ENCODE measurements around the gene LRRC56. TPM values are rescaled to one million over a fixed set of nuclear protein-coding genes. Genes with fewer than 3 reads are reported as not detected.

The LRRC56 gene
- polyA plus RNA-seq, 3 donors, result 0.09 to 0.68 TPM; not detected in 1

- Mint-ChIP-seq H3K36me3 (peaks cover 32 to 43% of the 10 kb centered on the region in 2 donors), H3K4me1 (peaks cover 34% of the 10 kb centered on the region), H3K27ac (peak overlapping the region in 2 of 7 donors; percentile 28 to 82), H3K9me3 (peaks cover 0 to 6% (median 1%) of the 10 kb centered on the region in 7 donors), H3K4me3 (no peak overlapping the region), H3K27me3 (ENCODE audit: low read depth in 3 of 3) (peaks cover 2 to 5% (median 3%) of the 10 kb centered on the region in 3 donors)
- no peak overlapping the region for H3K9ac ChIP-seq (ENCODE audit: insufficient read depth, low read length, poor library complexity, severe bottlenecking)
- H3K9me3 ChIP-seq (replicated peaks in 1 of 2; ENCODE audit: control insufficient read depth in 1 of 2, insufficient read depth in 1 of 2, low read length in 2 of 2), result peaks cover 0 to under 1% of the 10 kb centered on the region in 2 donors
- TF ChIP-seq CTCF (IDR thresholded peaks at IDR 0.05), result no peak
- peaks cover 2 to 5% of the 10 kb centered on the region in 2 donors for H3K27me3 ChIP-seq (ENCODE audit: control insufficient read depth in 2 of 2, insufficient read depth in 2 of 2, low read length in 2 of 2)
- H4K20me1 ChIP-seq (ENCODE audit: insufficient read depth, low read length), result peaks cover 77% of the 10 kb centered on the region
- DNase-seq, result no peak
- H3K36me3 ChIP-seq (replicated peaks in 1 of 2; ENCODE audit: control insufficient read depth in 1 of 2, insufficient read depth in 2 of 2, low read length in 2 of 2), result peaks cover 28 to 29% of the 10 kb centered on the region in 2 donors
- no peak overlapping the region for H3K4me2 ChIP-seq (replicated peaks; ENCODE audit: extremely low read depth, low read length, poor library complexity, severe bottlenecking)
- peaks cover 19 to 35% of the 10 kb centered on the region in 2 donors for H3K4me1 ChIP-seq (ENCODE audit: control insufficient read depth in 1 of 2, insufficient read depth in 2 of 2, low read length in 2 of 2)
- peaks cover 75% of the 10 kb centered on the region for H3K79me2 ChIP-seq (ENCODE audit: insufficient read depth, low read length)
- intact Hi-C loops (cut with micrococcal nuclease), result loop anchor here (5.0 kb wide), 2 partner anchors 32 to 73 kb away; partner anchors contain the start of gene RNH1 (in 1 of the 2)
- 91% methylated on average over 16 of the region's 20 CpGs for WGBS (ENCODE audit: insufficient coverage)
- H3K27ac ChIP-seq (ENCODE audit: low read depth in 1 of 2, low read length in 2 of 2), result peak overlapping the region in 1 of 2 donors; percentile 11
- no peak overlapping the region for H2AFZ ChIP-seq (ENCODE audit: insufficient read depth, low read depth, low read length, poor library complexity, severe bottlenecking)
- H3K4me3 ChIP-seq (replicated peaks in 1 of 3; ENCODE audit: low read depth in 2 of 3, low read length in 3 of 3), result no peak overlapping the region
Observed at GRCh38 chr11:579830-580601, 42.7 kb downstream of the LRRC56 start.

GRCh38 chr11:581342-581741 lies 44.0 kb downstream of the LRRC56 start:
- H4K20me1 ChIP-seq (ENCODE audit: insufficient read depth, low read length), result peaks cover 86% of the 10 kb centered on the region
- H3K4me1 ChIP-seq (ENCODE audit: control insufficient read depth in 1 of 2, insufficient read depth in 2 of 2, low read length in 2 of 2), result peaks cover 13 to 30% of the 10 kb centered on the region in 2 donors
- H3K4me1 Mint-ChIP-seq, result peaks cover 33% of the 10 kb centered on the region
- H3K9me3 ChIP-seq (replicated peaks in 1 of 2; ENCODE audit: control insufficient read depth in 1 of 2, insufficient read depth in 1 of 2, low read length in 2 of 2), result no peaks in the 10 kb centered on the region
- H3K9ac ChIP-seq (ENCODE audit: insufficient read depth, low read length, poor library complexity, severe bottlenecking), result no peak overlapping the region
- peaks cover 79% of the 10 kb centered on the region for H3K79me2 ChIP-seq (ENCODE audit: insufficient read depth, low read length)
- no peak for TF ChIP-seq CTCF (IDR thresholded peaks at IDR 0.05)
- WGBS (ENCODE audit: insufficient coverage), result 97% methylated on average over 8 of the region's 14 CpGs
- no peak overlapping the region for H3K4me3 Mint-ChIP-seq
- H3K4me3 ChIP-seq (replicated peaks in 1 of 3; ENCODE audit: low read depth in 2 of 3, low read length in 3 of 3), result no peak overlapping the region
- H3K27me3 ChIP-seq (ENCODE audit: control insufficient read depth in 2 of 2, insufficient read depth in 2 of 2, low read length in 2 of 2), result no peaks in the 10 kb centered on the region
- H3K36me3 ChIP-seq (replicated peaks in 1 of 2; ENCODE audit: control insufficient read depth in 1 of 2, insufficient read depth in 2 of 2, low read length in 2 of 2), result peaks cover 31 to 40% of the 10 kb centered on the region in 2 donors
- peaks cover 0 to 3% (median 0%) of the 10 kb centered on the region in 7 donors for H3K9me3 Mint-ChIP-seq
- intact Hi-C loops (cut with micrococcal nuclease), result no loop called here
- no peak for DNase-seq
- peaks cover 34 to 48% of the 10 kb centered on the region in 2 donors for H3K36me3 Mint-ChIP-seq
- H3K27ac Mint-ChIP-seq, result peak overlapping the region in 1 of 7 donors; percentile 51
- no peak overlapping the region for H3K27ac ChIP-seq (ENCODE audit: low read depth in 1 of 2, low read length in 2 of 2)
- no peak overlapping the region for H3K4me2 ChIP-seq (replicated peaks; ENCODE audit: extremely low read depth, low read length, poor library complexity, severe bottlenecking)
- no peak overlapping the region for H2AFZ ChIP-seq (ENCODE audit: insufficient read depth, low read depth, low read length, poor library complexity, severe bottlenecking)
- H3K27me3 Mint-ChIP-seq (ENCODE audit: low read depth in 3 of 3), result no peaks in the 10 kb centered on the region
